LNCAP (cell line): ENCODE data around the gene GNPTG.

Experiments used
- CTCF ChIP-seq: fragments of 450-650 bp; IDR thresholded peaks from 2 replicates; pipeline ENCODE4 v1.5.1; 2017; ENCODE audit warnings: mild to moderate bottlenecking

GNPTG gene

GRCh38 chr16:1395444-1396031 is 43.8 kb downstream of the GNPTG start:
- TF ChIP-seq CTCF, result no peak

- TF ChIP-seq CTCF, result no peak
These were observed 46.0 kb downstream of the GNPTG start for GRCh38 chr16:1397779-1398178.

GRCh38 chr16:1398351-1398750 is 46.6 kb downstream of the GNPTG start:
- no peak for TF ChIP-seq CTCF

- no peak for TF ChIP-seq CTCF
These were observed 47.3 kb downstream of the GNPTG start for GRCh38 chr16:1398826-1399581.

- no peak for TF ChIP-seq CTCF
These were observed 49.5 kb downstream of the GNPTG start for GRCh38 chr16:1401061-1401757.

- TF ChIP-seq CTCF, result no peak
These were observed 50.0 kb downstream of the GNPTG start for GRCh38 chr16:1401758-1402154.

GRCh38 chr16:1403036-1403435 is 51.3 kb downstream of the GNPTG start:
- no peak for TF ChIP-seq CTCF
